NOMO-1 treated with DMSO at 0.1 percent for 48 hours (cell line): ENCODE measurements around the gene ERBB4.
A peak's percentile ranks its signal among the peaks of the same experiment; 100 is the strongest.
"Not testable (repeated sequence)": the region's sequence is repeated elsewhere in the genome, so short reads cannot be mapped to it uniquely, and the experiment has no call there.

Experiments
- DNase-seq: peaks from one replicate; lab custom pipeline; 2025; ENCODE audit not compliant: unreplicated experiment; lab: John Stamatoyannopoulos, UW

ERBB4 gene

GRCh38 chr2:212022966-212023365, 515.6 kb downstream of the ERBB4 start:
- DNase-seq = no peak

GRCh38 chr2:212021947-212022346, 516.7 kb downstream of the ERBB4 start:
- DNase-seq = no peak

DNA sequence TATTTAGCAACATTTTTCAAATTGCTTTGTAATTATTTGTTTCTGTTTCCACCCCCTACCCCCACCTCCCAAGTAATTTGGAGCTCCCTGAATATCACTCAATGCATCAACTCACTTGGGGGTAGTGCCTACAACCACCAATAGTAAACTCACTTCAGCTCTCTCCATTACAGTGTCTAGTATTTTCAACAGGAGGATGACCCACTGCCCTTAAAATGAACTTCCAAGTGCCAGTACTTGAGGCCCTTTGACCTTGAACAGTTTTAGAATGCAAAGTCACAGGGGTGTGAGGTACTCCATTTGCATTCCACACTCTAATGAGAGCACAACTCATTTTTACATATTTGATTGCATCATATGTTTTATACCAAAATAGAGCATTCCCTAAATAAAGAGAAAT, 523.0 kb downstream of the ERBB4 start:
- DNase-seq = no peak

DNA sequence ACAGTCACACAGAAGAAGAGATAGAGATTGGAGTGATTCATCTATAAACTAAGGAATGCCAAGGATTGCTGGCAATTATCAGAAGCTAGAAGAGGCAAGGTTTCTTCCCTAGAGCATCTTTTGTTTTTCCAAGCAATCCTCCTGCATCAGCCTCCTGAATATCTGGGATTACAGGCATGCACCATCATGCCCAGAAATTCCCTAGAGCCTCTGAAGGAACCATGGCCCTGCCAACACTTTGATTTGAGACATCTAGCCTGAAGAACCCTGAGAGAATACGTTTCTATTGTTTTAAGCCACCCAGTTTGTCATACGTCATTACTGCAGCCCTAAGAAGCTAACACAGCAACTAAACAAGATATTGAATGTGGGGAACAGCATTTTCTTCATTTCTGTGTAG, 525.0 kb downstream of the ERBB4 start:
- DNase-seq = no peak

GRCh38 chr2:212010305-212010704, 528.3 kb downstream of the ERBB4 start:
- DNase-seq = not testable (repeated sequence)

- no peak for DNase-seq
These were observed 530.6 kb downstream of the ERBB4 start for GRCh38 chr2:212007972-212008371.

GRCh38 chr2:212005085-212005671, 533.4 kb downstream of the ERBB4 start:
- peak; percentile 8 for DNase-seq

DNA sequence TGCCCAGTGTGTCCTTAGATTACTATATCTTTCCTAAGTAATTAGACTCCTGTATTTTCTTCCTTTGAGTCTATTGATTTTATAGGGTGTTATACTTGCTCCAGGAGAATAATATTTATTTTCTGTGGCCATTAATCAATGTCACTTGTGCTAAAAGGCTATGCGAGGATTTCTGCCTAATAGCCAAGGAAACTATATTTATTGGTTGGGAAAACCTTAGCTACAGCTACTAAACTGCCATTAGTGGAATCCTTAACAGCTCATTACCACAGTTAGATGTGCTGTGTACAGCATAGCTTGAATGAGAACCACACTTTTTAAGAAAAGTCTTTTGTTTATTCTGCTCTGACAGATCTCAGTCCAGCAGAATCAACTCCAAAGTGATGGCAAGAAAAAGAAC, 537.3 kb downstream of the ERBB4 start:
- no peak for DNase-seq

DNA sequence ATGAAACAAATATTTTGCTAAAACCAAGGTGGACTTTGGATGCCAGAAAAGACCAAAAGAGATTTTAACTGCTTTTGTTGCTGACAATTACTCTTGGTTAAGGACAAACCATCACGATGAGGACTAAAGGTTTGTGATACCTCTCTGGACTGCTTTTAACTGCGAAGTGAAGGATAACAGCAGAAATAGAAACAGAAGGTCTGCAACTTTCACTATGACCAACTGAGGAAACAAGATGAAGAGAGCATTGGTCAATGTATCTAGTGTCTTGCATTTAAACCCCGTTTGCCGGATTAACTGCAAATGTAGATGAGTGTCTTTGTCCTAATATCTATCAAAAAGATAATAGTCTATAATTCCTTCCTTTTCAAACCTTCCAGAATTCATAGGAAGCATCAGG, 541.7 kb downstream of the ERBB4 start:
- no peak for DNase-seq

DNA sequence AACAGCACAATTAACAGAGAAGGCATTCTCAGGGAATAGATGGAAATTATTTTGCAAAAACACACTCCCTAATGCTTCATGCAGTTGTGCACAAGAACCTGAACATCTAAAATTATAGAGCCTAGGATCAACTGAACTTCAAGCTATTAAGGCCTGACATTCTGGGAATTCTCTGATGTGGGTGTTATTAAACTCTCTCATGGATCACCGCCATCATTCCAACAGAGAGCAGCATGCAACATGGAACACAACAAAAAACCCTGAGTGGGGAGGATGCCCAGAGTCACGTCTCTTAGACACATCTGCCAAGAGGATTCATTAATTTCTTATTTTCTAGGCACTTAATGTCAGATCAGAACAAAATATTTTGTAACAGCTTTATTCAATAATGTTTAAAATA, 543.8 kb downstream of the ERBB4 start:
- no peak for DNase-seq

- no peak for DNase-seq
These were observed 548.3 kb downstream of the ERBB4 start for GRCh38 chr2:211990335-211990734.

DNA sequence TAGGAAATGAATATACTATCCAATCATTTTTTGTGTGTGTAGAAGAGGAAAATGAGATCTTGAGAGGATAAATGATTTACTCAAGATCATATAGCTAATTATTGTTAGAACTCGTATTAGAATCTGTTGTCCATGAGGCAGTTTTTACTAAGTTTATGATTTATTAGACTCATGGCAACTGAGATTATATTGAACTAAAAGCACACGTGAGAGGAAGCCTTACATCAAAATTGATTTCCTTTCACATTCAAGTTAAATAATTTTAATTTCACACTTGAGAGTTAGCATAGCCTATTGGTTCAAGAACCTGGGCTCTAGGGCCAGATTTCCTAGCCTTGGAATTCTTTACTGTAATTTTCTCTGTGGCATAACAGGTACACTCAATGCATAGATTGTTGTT, 552.3 kb downstream of the ERBB4 start:
- no peak for DNase-seq

GRCh38 chr2:211985393-211985792, 553.2 kb downstream of the ERBB4 start:
- no peak for DNase-seq

- no peak for DNase-seq
These were observed 556.4 kb downstream of the ERBB4 start for GRCh38 chr2:211982162-211982561.

GRCh38 chr2:211981451-211981850, 557.2 kb downstream of the ERBB4 start:
- no peak for DNase-seq

DNA sequence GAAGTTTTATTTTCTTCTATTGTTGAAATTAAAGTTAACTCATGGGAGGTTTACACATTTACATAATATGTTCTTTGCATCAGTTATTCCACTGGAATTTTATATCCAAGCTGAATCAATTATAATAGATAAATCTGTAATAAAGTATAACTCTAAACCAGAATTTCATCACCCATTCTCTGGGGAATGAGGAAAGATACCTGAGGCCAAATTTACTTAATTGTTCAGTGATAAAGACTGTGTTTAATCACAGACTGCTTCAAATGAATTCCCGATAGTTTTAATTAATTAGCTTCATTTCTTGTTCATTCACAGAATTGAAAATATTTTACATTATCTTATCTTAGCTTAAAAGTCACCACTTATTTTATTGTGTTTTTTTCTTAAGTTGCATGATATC, 562.5 kb downstream of the ERBB4 start:
- no peak for DNase-seq

DNA sequence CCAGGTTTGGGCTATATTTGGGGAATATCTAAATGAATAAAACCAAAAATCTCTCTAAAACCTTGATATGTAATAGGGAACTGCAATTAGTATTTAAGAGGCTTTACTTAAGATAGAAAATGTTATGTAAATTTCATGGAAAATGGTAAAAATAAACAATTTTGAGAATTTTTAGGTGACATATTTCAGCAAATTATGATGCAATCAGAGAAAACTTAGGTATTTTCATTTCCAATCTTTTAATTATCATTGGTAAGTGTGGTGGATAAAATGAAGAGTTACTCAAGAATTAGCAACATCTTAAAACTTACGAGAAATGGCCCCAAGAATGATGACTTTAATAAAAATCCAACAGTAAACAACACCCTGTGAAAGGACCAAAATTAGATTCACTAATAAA, 571.4 kb downstream of the ERBB4 start:
- DNase-seq = no peak

DNA sequence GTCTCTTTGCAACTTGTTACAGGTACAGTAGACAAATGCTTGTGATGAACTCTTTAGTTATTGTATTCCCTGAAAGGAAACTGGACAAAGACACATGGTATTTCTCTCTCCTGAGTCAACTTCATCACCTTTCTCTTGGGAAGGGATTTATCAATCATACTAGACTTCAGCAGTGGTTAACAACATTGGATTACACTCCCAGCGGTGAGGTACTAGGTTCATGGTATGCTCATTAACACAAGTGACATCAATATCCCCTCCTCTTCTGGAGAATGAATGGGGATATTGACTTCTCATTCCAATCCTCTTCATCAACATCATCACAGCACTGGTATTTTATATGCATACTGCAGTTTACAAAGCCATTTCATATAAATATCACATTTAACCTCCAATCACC, 574.6 kb downstream of the ERBB4 start:
- DNase-seq = no peak

DNA sequence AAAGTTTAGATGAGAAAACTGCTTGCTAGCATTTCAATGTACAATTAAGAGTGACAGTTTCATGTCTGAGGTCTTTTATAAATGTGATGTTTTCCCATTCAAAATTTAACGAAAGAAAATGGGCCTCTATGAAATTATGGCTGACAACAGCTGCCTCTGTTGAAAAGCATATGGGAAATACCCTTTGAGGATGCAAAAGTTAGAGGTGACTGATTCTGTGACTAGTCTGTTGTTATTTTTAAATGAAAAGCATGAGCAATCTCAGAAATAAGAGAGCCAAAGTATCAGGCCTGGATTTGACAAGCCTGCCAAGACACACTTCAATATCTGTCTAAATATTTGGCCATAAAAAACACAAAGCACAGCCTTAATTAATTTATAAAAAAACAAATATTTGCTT, 580.8 kb downstream of the ERBB4 start:
- DNase-seq = no peak

DNA sequence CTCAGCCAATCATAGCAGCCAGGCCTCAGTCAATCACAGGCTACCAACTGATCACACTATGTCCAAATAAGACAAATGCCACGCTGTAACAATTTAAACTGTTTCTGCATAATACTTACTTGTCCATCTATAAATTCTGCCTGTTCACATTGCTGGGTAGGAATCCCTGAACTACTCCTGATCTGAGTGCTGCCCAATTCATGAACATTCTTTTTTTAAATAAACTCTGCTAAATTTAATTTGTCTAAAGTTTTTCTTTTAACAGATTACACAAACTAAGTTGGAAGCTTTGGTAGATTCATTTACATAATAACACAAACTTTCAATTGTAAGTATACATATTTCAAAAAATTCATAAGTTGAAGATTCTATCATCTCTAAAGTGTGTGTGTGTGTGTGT, 583.0 kb downstream of the ERBB4 start:
- no peak for DNase-seq

DNA sequence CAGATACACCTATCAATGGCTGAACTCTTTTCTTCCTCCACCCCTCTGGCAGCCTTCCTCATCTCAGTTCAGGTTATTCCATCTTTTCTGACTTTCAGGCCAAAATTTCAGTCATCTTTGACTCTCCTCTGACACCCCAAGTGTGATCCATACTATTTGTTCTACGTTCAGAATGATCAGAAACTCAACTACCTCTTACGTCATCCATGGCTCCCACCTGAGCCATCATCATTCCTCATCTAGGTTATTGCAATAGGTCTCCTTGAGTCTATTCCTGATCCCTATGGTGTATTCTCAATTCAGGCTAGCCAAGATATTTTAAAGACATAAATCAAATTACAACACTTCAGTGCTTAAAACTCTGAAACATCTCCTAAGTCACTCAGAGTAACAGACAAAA, 589.7 kb downstream of the ERBB4 start:
- no peak for DNase-seq

- DNase-seq = no peak
These were observed 591.6 kb downstream of the ERBB4 start for GRCh38 chr2:211946960-211947359.

DNA sequence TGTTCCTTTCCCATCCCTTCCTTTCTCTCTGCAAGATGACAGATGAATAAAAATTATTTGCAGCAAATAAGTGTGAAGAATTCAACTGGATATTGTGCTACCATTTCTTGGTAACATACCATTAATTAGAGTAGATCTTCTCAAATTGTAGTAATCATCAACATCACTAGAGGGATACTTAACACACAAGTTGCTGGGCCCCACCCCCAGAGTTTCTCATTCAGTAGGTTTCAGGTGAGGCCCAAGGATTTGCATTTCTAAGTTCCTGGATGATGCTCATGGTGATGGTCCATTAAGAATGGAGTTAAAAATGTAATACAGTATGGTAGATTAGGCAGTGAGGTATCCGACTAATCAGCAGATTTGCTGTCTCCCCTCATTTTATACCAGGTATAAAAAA, 594.0 kb downstream of the ERBB4 start:
- DNase-seq = no peak

DNA sequence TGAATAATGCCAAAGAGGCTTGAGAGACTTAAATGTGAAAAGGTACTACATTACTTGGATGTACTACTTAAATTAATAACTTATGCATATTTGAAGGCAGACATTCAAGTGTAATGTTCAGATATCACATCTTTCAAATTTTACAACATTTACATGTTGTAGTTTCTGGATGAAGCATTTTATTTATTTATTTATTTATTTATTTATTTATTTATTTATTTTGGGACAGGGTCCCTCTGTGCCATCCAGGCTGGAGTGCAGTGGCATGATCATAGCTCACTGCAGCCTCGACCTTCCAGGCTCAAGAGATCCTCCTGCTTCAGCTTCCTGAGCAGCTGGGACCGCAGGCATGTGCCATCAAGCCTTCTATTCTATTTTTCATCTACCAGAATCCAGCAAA, 596.4 kb downstream of the ERBB4 start:
- no peak for DNase-seq
